H1 (cell line): ENCODE results near the gene FHAD1. TPM values are rescaled to one million over a fixed set of nuclear protein-coding genes. Genes with fewer than 3 reads are reported as not detected.

Experiments
- CTCF ChIA-PET: fragments of 300-600 bp; sonication (Branson Sonifier 250); formaldehyde crosslinking; loops from one replicate; lab custom pipeline; 2021; ENCODE audit not compliant: partially characterized antibody; lab: Charles Lee
- POLR2A ChIA-PET: fragments of 300-600 bp; sonication (Branson Sonifier 250); formaldehyde crosslinking; loops from one replicate; lab custom pipeline; 2021; ENCODE audit warnings: inconsistent platforms; ENCODE audit not compliant: partially characterized antibody; lab: Charles Lee
- DNase-seq, 2 experiments: peaks; one replicate each; pipeline versions ENCODE4 v3.0.0 to v3.0.0-alpha.2; 2010 to 2022; ENCODE audit warnings: low spot score in 2 of 2, low read depth in 1 of 2, mixed read lengths in 1 of 2
- FAIRE-seq: peaks from 2 replicates; lab custom pipeline; 2011; peaks lifted over from hg19 to GRCh38; lab: Jason Lieb, UNC
- H2AFZ ChIP-seq: 2 replicates; pipeline ENCODE4 v1.8.1; 2012; ENCODE audit warnings: low read length, inconsistent platforms
- H2AK5ac ChIP-seq: 2 replicates; pipeline ENCODE4 v1.6.1; 2013; ENCODE audit warnings: low read depth, low read length
- H2BK120ac ChIP-seq: replicated peaks from 2 replicates; pipeline ENCODE3; 2013; ENCODE audit warnings: low read depth, low read length, inconsistent platforms
- H2BK12ac ChIP-seq: 2 replicates; pipeline ENCODE4 v1.6.1; 2013; ENCODE audit warnings: low read depth, low read length
- H2BK15ac ChIP-seq: 2 replicates; pipeline ENCODE4 v1.6.1; 2013; ENCODE audit warnings: low read length
- H2BK20ac ChIP-seq: 2 replicates; pipeline ENCODE4 v1.6.1; 2013; ENCODE audit warnings: low read length
- H2BK5ac ChIP-seq: 2 replicates; pipeline ENCODE4 v1.6.1; 2013; ENCODE audit warnings: low read depth, low read length
- H3K14ac ChIP-seq: 2 replicates; pipeline ENCODE4 v1.6.1; 2013; ENCODE audit warnings: inconsistent platforms; ENCODE audit not compliant: insufficient read length
- H3K18ac ChIP-seq: 2 replicates; pipeline ENCODE4 v1.6.1; 2013; ENCODE audit warnings: low read length; ENCODE audit errors: extremely low read depth
- H3K23ac ChIP-seq: 2 replicates; pipeline ENCODE4 v1.6.1; 2013; ENCODE audit warnings: inconsistent platforms; ENCODE audit not compliant: insufficient read length
- H3K23me2 ChIP-seq: 2 replicates; pipeline ENCODE4 v1.6.1; 2013; ENCODE audit warnings: low read depth, low read length
- H3K27ac ChIP-seq: 2 replicates; pipeline ENCODE4 v1.6.1; 2011; ENCODE audit warnings: low read depth, low read length, inconsistent platforms
- H3K27me3 ChIP-seq, 4 experiments: replicated peaks in 1 of 4; 1 replicate in 1 of 4; 2 replicates in 3 of 4; pipeline versions ENCODE4 v1.6.1 to v1.8.1; 2011 to 2013; ENCODE audit warnings: low read length in 3 of 4, mild to moderate bottlenecking in 3 of 4, inconsistent platforms in 2 of 4, mixed read lengths in 2 of 4, moderate library complexity in 1 of 4; ENCODE audit not compliant: control insufficient read depth in 3 of 4, insufficient read depth in 3 of 4; ENCODE audit errors: extremely low read depth in 1 of 4
- H3K36me3 ChIP-seq, 4 experiments: 2 replicates each; pipeline versions ENCODE4 v1.6.1 to v1.8.1; 2011 to 2013; ENCODE audit warnings: mild to moderate bottlenecking in 4 of 4, low read length in 3 of 4, moderate library complexity in 2 of 4, control low read depth in 1 of 4, inconsistent platforms in 1 of 4; ENCODE audit not compliant: insufficient read depth in 4 of 4, control insufficient read depth in 2 of 4
- H3K4ac ChIP-seq: replicated peaks from 2 replicates; pipeline ENCODE3; 2013; ENCODE audit warnings: low read length, low read depth, mixed read lengths, inconsistent platforms; ENCODE audit not compliant: insufficient read length
- H3K4me1 ChIP-seq, 4 experiments: replicated peaks in 1 of 4; 1 replicate in 1 of 4; 2 replicates in 3 of 4; pipeline versions ENCODE4 v1.6.1 to v1.8.1; 2011 to 2013; ENCODE audit warnings: low read length in 3 of 4, inconsistent platforms in 2 of 4, mixed read lengths in 1 of 4; ENCODE audit not compliant: insufficient read depth in 4 of 4, control insufficient read depth in 3 of 4
- H3K4me2 ChIP-seq, 2 experiments: 2 replicates each; pipeline versions ENCODE4 v1.6.1 to v1.8.1; 2011 to 2013; ENCODE audit warnings: low read depth in 2 of 2, low read length in 2 of 2, control low read depth in 1 of 2, inconsistent platforms in 1 of 2, mild to moderate bottlenecking in 1 of 2; ENCODE audit not compliant: insufficient read depth in 1 of 2
- H3K4me3 ChIP-seq, 4 experiments: fragments of 200-600, 300-600 bp in 1 of 4; sonication (generic), shearing (Covaris generic), sonication (Bioruptor Twin) in 1 of 4; 2 replicates each; pipeline versions ENCODE4 v1.5.1 to v1.8.1; 2011 to 2016; ENCODE audit warnings: low read length in 4 of 4, low read depth in 3 of 4, control low read depth in 2 of 4, inconsistent platforms in 2 of 4, mild to moderate bottlenecking in 2 of 4, mixed read lengths in 1 of 4, moderate library complexity in 1 of 4; ENCODE audit not compliant: insufficient read depth in 2 of 4; ENCODE audit errors: extremely low read depth in 1 of 4
- H3K56ac ChIP-seq: replicated peaks from 2 replicates; pipeline ENCODE3; 2013; ENCODE audit warnings: low read depth, mild to moderate bottlenecking, mixed read lengths, low read length, inconsistent platforms; ENCODE audit not compliant: insufficient read length
- H3K79me1 ChIP-seq: 2 replicates; pipeline ENCODE4 v1.6.1; 2013; ENCODE audit warnings: low read depth, low read length, control low read depth
- H3K79me2 ChIP-seq, 2 experiments: 2 replicates each; pipeline versions ENCODE4 v1.6.1 to v1.8.1; 2012 to 2013; ENCODE audit warnings: low read length in 2 of 2, mild to moderate bottlenecking in 2 of 2, inconsistent platforms in 1 of 2; ENCODE audit not compliant: insufficient read depth in 2 of 2, control insufficient read depth in 1 of 2
- H3K9ac ChIP-seq, 4 experiments: replicated peaks in 1 of 4; 1 replicate in 1 of 4; 2 replicates in 3 of 4; pipeline versions ENCODE4 v1.6.1 to v1.8.1; 2011 to 2013; ENCODE audit warnings: low read depth in 3 of 4, low read length in 3 of 4, control low read depth in 2 of 4, mild to moderate bottlenecking in 2 of 4, moderate library complexity in 2 of 4, inconsistent platforms in 1 of 4; ENCODE audit errors: extremely low read depth in 1 of 4
- H3K9me3 ChIP-seq, 2 experiments: 2 replicates each; pipeline versions ENCODE4 v1.6.1 to v1.8.1; 2012 to 2013; ENCODE audit warnings: mild to moderate bottlenecking in 2 of 2, moderate library complexity in 2 of 2, control low read depth in 1 of 2, inconsistent platforms in 1 of 2, low read depth in 1 of 2, low read length in 1 of 2, mixed read lengths in 1 of 2; ENCODE audit not compliant: insufficient read depth in 2 of 2
- H4K20me1 ChIP-seq, 2 experiments: replicated peaks in 1 of 2; 2 replicates each; pipeline versions ENCODE3 to v1.8.1; 2011 to 2013; ENCODE audit warnings: inconsistent platforms in 2 of 2, low read length in 2 of 2, mild to moderate bottlenecking in 1 of 2; ENCODE audit not compliant: insufficient read depth in 2 of 2, control insufficient read depth in 1 of 2
- H4K5ac ChIP-seq: 2 replicates; pipeline ENCODE4 v1.6.1; 2013; ENCODE audit warnings: low read length, low read depth, mixed read lengths, inconsistent platforms; ENCODE audit not compliant: insufficient read length
- H4K8ac ChIP-seq: 2 replicates; pipeline ENCODE4 v1.8.0; 2013; ENCODE audit warnings: mild to moderate bottlenecking, moderate library complexity, low read length, inconsistent platforms; ENCODE audit not compliant: insufficient read depth; ENCODE audit errors: extremely low read depth
- H4K91ac ChIP-seq: replicated peaks from 2 replicates; pipeline ENCODE3; 2013; ENCODE audit warnings: low read length, mixed read lengths, inconsistent platforms; ENCODE audit not compliant: insufficient read length
- BACH1 ChIP-seq: IDR thresholded peaks from 2 replicates; pipeline ENCODE4 v1.6.1; 2012; ENCODE audit warnings: low read length, improper control_type of control experiment
- BRCA1 ChIP-seq: IDR thresholded peaks from 2 replicates; pipeline ENCODE4 v1.6.1; 2012; ENCODE audit warnings: low read depth, low read length, improper control_type of control experiment
- CBX5 ChIP-seq: fragments of 300-800, 300-1000 bp; sonication (generic); IDR thresholded peaks from 2 replicates; pipeline ENCODE4 v1.7.1; 2016; ENCODE audit warnings: antibody characterized with exemption, low read length, low read depth
- CREB1 ChIP-seq: IDR thresholded peaks from 2 replicates; pipeline ENCODE4 v1.6.1; 2012; ENCODE audit warnings: inconsistent platforms
- CTBP2 ChIP-seq: IDR thresholded peaks from 2 replicates; pipeline ENCODE4 v1.7.0; 2011; ENCODE audit warnings: borderline replicate concordance, mild to moderate bottlenecking, moderate library complexity, mixed read lengths, low read length; ENCODE audit not compliant: insufficient read depth, insufficient read length
- E2F6 ChIP-seq: IDR thresholded peaks from 2 replicates; pipeline ENCODE4 v1.6.1; 2012; ENCODE audit warnings: inconsistent platforms
- EGR1 ChIP-seq: IDR thresholded peaks from 2 replicates; pipeline ENCODE4 v1.6.1; 2011; ENCODE audit warnings: low read depth, low read length, borderline replicate concordance
- GTF2F1 ChIP-seq: IDR thresholded peaks from 2 replicates; pipeline ENCODE4 v1.6.1; 2012; ENCODE audit warnings: low read depth, low read length, improper control_type of control experiment, borderline replicate concordance
- POLR2A ChIP-seq, 2 experiments: IDR thresholded peaks; 1 replicate in 1 of 2; 2 replicates in 1 of 2; pipeline ENCODE4 v1.6.1; 2011; ENCODE audit warnings: low read depth in 2 of 2, low read length in 2 of 2, mild to moderate bottlenecking in 2 of 2; ENCODE audit errors: control extremely low read depth in 1 of 2
- SP4 ChIP-seq: IDR thresholded peaks from 2 replicates; pipeline ENCODE4 v1.6.1; 2012; ENCODE audit warnings: low read length, inconsistent platforms
- YY1 ChIP-seq: IDR thresholded peaks from 2 replicates; pipeline ENCODE4 v1.6.1; 2011; ENCODE audit warnings: low read depth, mild to moderate bottlenecking, low read length
- WGBS, 2 experiments: shearing (Covaris generic) in 1 of 2; methylation state at CpG; one replicate each; pipeline versions ENCODE4 v1.1.6 to v1.1.7; 2013 to 2015; ENCODE audit warnings: low lambda C conversion rate in 2 of 2, mixed read lengths in 2 of 2, inconsistent platforms in 1 of 2, low coverage in 1 of 2, missing lambda C conversion rate in 1 of 2; ENCODE audit not compliant: insufficient replicate concordance in 2 of 2, insufficient coverage in 1 of 2, insufficient read length in 1 of 2; ENCODE audit errors: extremely low coverage in 1 of 2, missing lambda C conversion rate in 1 of 2; 5-methylcytosine and 5-hydroxymethylcytosine counted together
- polyA plus RNA-seq, 7 experiments: library from polyadenylated mRNA; depleted of rRNA in 3 of 7; stranded (reverse) in 5 of 7; unstranded in 2 of 7; fragments of >200 nt in 5 of 7; fragments of 200-250 nt in 2 of 7; gene quantifications; 1 replicate in 5 of 7; 2 replicates in 1 of 7; 4 replicates in 1 of 7; pipeline versions ENCODE4 v1.2.1 to v1.2.3, GENCODE V29; 2011 to 2013; ENCODE audit warnings: missing spikeins in 2 of 7, mixed read lengths in 2 of 7
- total RNA-seq: library from RNA; stranded (reverse); fragmentation: NEBNext Ultra II Directional; extraction: Animal tissue kit (Norgen Biotek cat#: 25700); gene quantifications from 2 replicates; pipeline ENCODE4 v1.2.1, GENCODE V29; 2021

The FHAD1 gene
- total and polyA plus RNA-seq, 2 of the 8 experiments (the other 6 are each of a cell fraction or from before 2014, with no cell fraction given): 0.39 to 0.69 TPM

DNA sequence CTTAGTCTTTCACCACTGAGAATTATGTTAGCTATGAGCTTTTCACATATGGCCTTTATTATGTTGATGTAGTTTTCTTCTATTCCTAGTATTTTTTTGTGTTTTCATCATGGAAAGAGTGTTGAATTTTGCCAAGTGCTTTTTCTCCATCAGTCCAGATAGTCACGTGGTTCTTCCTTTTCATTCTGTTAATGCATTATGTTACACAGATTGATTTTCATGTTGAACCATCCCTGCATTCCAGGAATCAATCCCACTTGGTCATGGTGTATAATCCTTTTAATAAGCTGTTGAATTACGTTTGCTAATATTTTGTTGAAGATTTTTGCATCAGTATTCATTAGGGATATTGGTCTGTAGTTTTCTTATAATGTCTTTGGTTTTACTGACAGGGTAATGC, 17.7 kb downstream of the FHAD1 start:
- ChIA-PET POLR2A (interaction anchor here (0.9 kb wide), 1 partner anchor 10 kb away, joined by 3 read pairs; no protein-coding TSS in a partner anchor), CTCF (interaction anchor here (0.8 to 1.2 kb wide), 3 partner anchors 29 to 136 kb away, joined by 3 read pairs; no protein-coding TSS in a partner anchor)
- H2BK20ac ChIP-seq: no peak overlapping the region

More for the DNA sequence above, 17.7 kb downstream of the FHAD1 start:
- Histone ChIP-seq H4K5ac (no peak overlapping the region), H3K4ac (no peak overlapping the region), H3K4me3 (no peak overlapping the region), H3K56ac (no peak overlapping the region), H3K4me1 (peaks cover 0 to 4% (median under 1%) of the 10 kb centered on the region in 4 experiments; a peak in 3 of 7 replicates), H4K20me1 (no peaks in the 10 kb centered on the region), H4K91ac (no peak overlapping the region), H3K9ac (no peak overlapping the region), H2BK12ac (no peak overlapping the region), H2BK15ac (no peak overlapping the region), H3K27ac (no peak overlapping the region), H3K14ac (no peak overlapping the region), H3K23me2 (no peaks in the 10 kb centered on the region), H3K23ac (no peak overlapping the region), H4K8ac (no peak overlapping the region), H2AK5ac (no peak overlapping the region), H3K27me3 (no peaks in the 10 kb centered on the region), H3K9me3 (no peaks in the 10 kb centered on the region), H2BK120ac (no peak overlapping the region), H2BK5ac (no peak overlapping the region), H3K79me1 (no peaks in the 10 kb centered on the region), H3K4me2 (no peak overlapping the region), H3K36me3 (no peaks in the 10 kb centered on the region), H3K18ac (no peak overlapping the region), H3K79me2 (no peaks in the 10 kb centered on the region), H2AFZ (no peak overlapping the region)
- TF ChIP-seq POLR2A (IDR thresholded peaks at IDR 0.05; ENCODE audit: control extremely low read depth in 1 of 2, low read depth in 2 of 2, low read length in 2 of 2): no peak
- TF ChIP-seq CTBP2: no peak
- no peak for TF ChIP-seq E2F6
- TF ChIP-seq CREB1: no peak
- no peak for TF ChIP-seq SP4
- TF ChIP-seq EGR1: no peak
- TF ChIP-seq CBX5: no peak
- TF ChIP-seq GTF2F1: no peak
- no peak for TF ChIP-seq BACH1
- no peak for TF ChIP-seq BRCA1
- no peak for TF ChIP-seq YY1
- DNase-seq (no peak), FAIRE-seq (no peak)
- WGBS, 2 experiments: 73% methylated on average over 2 of the region's 2 CpGs; no CpG with 5 or more reads in 1 of the 2 experiments
